ENCODE data around the gene TMEM232.

DNA sequence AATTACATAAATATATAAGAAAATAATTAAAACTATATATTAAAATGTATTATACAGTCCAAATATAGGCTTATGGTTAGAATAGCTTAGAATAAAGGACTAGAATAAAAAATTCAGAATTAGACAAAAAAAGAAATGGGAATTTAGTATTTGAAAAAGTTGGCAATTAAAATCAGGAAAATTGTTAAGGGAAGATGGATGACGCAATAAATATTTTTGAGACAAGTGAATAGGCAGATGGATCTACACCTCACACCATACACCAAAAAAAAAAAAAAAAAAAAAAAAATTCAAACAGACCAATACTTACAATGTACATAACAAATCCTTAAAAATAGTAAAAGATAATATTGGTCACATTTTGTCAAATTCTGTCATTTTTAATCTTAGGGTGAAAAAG lies 200.7 kb downstream of the TMEM232 start:
- TF ChIP-seq CTCF (optimal IDR thresholded peaks at IDR 0.05 in 1 of 3, IDR thresholded peaks at IDR 0.05 in 1 of 3, conservative IDR thresholded peaks at IDR 0.05 in 1 of 3; ENCODE audit: extremely low read depth in 1 of 3, insufficient read depth in 2 of 3, low read length in 3 of 3) = no peak
- TF ChIP-seq EZH2 (IDR thresholded peaks at IDR 0.05; ENCODE audit: low read length) = no peak

All from keratinocyte (primary cell).